ENCODE measurements around the gene LTA4H.
A peak's percentile ranks its signal among the peaks of the same experiment; 100 is the strongest.
"Not testable (repeated sequence)": the region's sequence is repeated elsewhere in the genome, so short reads cannot be mapped to it uniquely, and the experiment has no call there.

Gene LTA4H

DNA sequence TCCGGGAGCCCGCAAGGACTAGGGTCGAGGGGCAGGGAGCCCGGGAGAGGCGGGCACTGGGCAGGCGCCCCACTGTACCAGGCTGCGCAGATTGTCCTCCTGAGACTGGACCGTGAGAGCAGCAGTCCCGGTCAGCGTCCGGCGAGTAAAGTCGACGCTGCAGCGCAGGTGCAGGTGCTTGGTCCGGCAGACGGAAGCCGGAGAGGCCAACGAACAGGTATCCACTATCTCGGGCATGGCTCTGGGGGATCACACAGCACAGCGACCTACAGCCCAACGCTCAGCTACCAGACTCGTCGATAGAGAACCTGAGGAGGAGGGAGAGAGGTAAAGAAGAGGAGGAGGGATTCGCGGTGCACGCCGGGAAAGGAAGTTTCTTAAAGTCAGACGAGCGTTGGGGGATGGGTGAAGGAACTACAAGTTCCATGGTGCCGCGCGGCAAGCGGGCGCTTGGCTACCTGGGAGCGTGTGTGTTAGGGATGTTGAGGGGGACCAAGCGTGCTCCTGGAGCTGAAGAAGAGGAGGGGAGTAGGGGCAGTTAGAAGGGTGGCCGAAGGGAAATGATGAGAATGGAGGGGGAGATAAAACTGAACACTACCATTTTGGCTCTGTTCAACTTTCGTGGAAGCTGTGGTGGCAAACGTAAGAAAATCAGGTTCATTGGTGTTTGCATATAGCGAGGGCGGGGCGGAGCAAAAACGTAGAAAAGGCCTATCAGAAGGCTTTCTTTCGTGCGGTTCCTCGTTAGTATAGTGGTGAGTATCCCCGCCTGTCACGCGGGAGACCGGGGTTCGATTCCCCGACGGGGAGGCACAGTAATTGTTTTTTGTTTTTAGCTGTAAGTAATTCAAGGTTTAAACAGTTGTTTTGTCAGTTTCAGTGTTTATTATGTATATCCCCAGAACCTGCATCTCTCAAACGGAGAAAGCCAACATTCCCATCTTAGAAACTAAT is at the start of gene LTA4H:
Gene LTA4H (minus strand): TSS at position 305 of the 954 bp plus-strand sequence. CDS start 68 bp downstream, at position 237.
- DNase-seq (ENCODE audit: low spot score): peak; percentile 98

DNA sequence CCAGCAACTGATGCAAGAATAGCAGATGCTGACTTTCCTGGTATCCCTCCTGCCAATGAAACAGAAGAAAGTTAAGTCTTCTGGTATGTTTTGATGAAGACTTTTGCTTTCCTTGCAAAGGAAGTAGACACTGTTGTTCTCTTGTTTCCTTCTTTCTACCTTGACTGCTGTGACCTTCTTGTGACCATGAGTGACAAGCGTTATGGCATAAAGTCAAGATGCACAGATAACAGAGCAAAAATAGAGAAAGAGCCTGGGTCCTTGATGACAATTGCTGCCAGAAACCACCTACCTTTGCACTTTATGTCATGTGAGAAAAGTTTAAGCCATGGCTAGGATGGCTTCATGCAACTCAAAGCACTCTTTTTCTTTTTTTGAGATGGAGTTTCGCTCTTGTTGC is 49.2 kb upstream of the LTA4H start:
- no peak for DNase-seq (ENCODE audit: low spot score)

DNA sequence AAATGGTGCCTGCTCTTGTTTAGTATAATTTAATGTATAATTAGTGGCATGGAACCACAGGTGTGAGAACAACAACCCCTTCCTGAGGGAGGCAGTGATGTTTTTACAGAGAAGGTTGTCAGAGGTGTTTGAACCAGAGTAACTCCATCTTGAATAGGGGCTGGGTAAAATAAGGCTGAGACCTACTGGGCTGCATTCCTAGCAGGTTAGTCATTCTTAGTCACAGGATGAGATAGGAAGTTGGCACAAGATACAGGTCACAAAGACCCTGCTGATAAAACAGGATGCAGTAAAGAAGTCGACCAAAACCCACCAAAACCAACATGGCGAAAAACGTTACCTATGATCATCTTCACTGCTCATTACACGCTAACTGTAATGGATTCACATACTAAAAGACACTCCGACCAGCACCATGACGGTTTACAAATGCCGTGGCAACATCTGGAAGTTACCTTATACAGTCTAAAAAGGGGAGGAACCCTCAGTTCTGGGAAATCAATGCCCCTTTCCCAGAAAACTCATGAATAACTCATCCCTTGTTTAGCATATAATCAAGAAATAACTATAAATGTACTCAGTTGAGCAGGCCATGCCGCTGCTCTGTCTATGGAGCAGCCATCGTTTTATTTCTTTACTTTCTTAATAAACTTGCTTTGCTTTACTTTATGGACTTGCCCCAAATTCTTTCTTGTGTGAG is 47.8 kb upstream of the LTA4H start:
- no peak for DNase-seq (ENCODE audit: low spot score)

DNA sequence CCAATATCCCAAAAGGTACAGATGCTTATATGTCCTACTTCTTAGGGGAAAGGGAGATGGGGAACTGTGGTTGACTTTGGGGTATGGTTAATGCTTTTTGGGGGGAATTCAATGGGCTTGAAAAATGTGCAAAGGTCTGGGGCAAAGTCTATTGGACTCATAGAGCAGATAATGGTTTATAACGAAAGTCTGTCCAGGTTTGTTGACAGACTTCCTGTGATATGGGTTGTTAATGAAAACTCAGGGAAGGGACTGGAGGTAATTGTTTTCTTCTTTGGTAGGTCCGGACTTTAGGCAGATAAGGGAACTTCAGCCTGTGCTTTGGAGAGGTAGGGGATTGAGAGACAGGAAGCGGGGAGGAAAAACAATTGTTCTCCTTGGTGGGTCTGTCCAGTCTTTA is 46.2 kb upstream of the LTA4H start:
- no peak for DNase-seq (ENCODE audit: low spot score)

DNA sequence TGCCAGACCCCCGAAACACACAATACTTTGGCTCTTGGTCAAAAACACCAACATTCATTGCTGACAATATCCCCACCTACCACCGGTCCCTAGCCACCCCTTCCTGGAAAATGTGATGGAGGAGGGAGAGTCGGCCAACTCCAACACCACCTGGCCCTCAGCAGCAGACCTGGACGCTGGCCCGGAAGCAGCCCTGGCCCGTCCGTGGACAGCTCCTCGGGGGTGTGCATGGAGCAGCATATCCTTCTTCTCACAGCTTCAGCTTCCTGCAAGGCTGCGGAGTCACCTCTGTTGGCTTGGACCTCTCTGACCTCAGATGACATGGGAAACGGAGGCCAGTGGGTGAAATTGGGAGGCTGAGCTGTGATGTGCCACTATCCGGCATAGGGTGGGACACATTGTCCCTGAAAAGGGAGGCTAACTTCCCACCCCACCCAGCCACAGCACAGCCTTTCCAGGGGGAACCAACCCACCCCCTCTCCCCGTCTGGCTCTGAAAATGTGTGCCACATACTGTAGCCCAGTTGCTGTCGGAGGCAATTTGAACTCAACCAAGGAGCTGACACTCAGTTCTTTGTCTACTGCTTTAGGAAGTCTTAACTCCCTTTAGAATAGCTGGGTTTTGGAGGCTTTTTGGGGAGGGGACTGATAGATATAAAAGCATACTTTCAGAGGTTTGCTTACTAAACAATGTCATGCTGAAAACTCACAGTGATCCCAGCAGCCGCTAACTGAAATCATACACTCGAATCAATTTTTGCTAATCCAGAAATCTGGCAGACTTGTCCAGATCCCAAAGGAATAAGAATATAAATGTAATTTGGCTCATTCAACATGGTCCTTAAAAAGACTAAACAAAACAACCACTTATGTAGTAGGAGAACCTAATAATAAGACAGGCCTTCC is 43.1 kb upstream of the LTA4H start:
- DNase-seq (ENCODE audit: low spot score): no peak

DNA sequence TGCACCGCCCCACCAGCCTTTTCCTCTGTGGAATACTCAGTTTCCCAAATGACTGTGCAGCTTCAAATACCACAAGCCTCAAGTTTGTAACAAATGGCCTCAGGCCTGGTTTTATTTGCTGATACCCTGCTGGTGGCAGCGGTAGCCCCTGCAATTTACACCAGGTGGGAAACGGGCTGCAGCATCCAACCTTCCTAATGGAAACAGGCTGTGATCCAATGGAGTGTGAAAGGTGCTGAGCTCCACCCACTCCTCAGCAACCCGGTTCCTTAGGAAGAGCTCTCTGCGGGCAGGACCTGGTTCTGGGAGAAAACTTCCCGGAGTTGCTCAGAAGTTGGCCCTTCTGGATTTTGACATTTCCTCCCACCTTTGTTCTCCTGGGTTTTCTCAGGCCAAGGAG is 41.7 kb upstream of the LTA4H start:
- DNase-seq (ENCODE audit: low spot score): no peak

DNA sequence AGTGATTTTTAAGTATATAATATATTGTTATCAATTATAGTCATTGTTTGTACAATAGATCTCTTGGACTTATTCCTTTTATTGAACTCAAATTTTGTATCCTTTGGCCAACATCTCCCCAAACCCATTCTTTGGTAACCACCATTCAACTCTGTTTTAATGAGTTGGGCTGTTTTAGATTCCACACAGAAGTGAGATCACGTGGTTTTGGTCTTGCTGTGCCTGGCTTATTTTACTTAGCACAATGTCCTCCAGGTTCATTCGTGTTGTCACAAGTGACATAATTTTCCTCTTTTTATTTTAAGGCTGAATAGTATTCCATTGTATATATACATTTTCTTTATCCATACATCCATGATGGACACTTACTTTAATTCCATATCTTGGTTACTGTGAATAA is 40.2 kb upstream of the LTA4H start:
- no peak for DNase-seq (ENCODE audit: low spot score)

DNA sequence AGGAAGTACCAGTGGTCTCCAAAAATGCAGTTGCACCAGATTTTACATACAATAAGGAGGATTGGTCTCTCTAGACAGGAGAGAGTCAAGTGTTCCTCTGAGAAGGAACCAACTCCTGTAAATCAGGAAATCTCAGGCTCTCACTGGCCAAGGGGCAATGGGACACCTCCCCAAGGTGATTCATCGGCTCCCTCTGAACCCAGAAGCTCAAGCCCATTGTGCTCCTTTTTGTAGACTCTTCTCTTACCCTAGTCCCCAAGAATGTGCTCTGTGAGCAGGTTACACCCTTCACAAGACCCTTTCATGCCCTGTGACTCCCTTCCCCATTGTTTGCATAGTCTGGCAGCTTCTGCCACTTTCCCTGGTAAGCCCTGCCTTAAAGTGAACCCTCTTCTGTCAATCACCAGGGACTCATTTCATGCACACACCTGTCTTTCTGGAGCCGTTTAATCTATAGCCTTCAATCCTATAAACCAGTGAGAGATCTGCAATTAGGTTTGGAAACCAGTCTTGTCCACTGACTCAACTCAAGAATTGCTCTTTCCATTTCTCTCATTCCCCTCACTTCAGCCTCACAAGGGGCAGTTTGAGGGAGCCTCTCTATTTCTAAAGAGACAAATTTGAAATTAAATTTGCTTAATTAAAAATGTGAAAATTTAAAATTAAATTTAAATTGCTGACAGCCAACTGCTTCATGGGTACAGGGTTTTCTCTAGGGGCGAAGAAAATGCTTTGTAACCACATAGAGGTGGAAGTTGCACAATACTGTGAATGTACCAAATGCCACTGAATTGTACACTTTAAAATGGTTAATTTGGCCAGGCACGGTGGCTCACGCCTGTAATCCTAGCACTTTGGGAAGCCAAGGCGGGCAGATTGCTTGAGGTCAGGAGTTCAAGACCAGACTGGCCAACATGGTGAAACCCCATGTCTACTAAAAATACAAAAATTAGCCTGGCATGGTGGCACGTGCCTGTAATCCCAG is 38.3 kb upstream of the LTA4H start:
- no peak for DNase-seq (ENCODE audit: low spot score)

DNA sequence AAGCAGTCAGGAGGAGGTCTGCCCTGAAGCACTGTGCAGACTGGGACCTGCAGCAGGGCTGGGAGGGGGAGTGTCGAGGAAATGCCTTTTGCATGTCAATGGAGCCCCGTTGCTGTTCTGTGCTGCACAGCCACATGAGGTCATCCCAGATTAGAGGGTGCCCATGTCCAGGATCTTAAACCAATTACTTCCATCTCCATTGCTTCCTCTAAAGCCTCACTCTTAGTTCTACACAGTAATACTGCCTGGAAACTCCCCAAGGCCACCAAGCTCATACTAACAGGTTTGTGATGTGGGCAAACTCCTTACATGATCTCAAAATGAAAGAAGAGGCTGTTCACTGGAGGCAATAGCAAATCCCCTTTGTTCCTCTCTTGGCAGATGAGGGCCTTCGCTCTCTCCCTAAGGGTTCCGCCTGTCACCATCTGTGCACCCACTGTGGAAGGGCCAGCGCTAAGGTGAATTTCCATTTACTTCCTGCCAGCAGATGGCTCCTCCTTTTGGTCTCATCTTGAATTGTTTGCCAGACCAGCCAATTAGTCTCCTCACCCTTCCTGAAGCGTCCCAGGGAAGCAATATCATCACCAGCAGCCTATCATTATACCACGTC is 35.4 kb upstream of the LTA4H start:
- DNase-seq (ENCODE audit: low spot score): no peak

DNA sequence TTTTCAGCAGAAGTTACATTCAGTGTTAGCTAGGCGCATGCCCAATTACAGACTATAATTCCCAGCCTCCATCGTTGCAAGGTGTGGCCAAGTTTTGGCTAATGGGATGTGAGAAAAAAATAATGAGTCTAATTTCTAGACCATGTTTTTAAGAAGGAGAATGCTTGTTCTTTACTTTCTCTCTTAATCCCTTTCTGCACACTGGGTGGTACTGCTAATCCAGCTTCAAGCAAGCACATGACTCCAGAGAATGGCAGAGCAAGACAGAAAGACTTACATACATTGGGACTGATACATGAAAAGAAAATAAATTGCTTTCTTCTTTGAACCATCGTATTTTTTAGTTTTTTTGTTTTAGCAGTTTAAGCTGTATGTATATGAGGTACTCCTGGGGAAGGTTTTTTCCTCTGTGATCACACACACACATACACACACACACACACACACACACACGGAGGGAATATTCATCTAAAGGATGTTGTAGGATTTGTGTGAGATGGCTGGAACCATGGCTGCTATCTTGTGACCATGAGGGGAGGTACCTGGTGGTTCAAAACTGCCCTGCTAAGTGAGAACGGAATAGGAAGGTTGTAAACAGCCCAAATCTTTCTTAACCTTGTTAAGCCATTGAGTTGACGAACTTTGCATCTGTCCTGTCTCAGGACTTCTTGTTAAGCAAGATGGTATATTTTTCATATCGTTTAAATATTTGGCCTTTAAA is 34.3 kb upstream of the LTA4H start:
- DNase-seq (ENCODE audit: low spot score): no peak

DNA sequence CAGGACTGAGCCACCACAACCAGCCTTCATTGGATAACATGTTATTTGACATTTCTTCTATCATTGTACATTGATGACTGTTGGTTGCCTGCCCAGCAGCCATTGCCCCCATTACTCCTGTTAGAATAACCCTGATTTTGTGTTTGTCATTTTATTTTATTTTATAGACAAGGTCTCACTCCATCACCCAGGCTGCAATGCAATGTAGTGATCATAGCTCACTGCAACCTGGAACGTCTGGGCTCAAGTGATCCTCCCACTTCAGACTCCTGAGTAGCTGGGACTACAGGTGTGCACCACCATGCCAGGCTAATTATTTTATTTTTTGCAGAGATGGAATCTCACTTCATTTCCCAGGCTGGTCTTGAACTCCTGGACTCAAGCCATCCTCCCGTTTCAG is 33.2 kb upstream of the LTA4H start:
- DNase-seq (ENCODE audit: low spot score): no peak

DNA sequence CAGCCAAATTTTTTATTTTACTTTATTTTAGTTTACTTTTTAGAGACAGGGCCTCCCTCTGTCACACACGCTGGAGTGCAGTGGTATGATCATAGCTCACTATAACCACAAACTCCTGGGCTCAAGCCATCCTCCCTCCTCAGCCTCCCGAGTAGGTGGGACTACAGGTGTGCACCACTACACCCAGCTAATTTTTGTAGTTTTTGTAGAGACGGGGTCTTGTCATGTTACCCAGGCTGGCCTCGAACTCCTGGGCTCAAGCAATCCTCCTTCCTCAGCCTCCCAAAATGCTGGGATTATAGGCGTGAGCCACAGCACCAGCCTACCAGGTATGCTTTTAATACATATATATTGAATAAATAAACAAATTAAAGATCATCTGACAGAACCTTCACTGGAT is 32.7 kb upstream of the LTA4H start:
- DNase-seq (ENCODE audit: low spot score): no peak

DNA sequence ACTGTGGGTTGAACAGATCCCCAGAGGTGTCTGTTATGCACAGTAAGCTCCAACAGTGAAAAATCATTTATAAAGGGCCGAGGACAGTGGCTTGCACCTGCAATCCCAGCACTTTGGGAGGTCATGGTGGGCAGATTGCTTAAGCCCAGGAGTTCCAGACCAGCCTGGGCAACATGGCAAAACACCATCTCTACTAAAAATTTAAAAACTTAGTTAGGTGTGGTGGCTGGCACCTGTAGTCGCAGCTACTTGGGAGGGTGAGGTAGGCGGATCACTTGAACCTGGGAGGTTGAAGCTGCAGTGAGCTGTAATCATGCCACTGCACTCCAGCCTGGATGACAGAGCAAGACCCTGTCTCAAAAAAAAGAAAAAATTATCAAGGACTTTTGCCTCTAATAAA is 30.4 kb upstream of the LTA4H start:
- not testable (repeated sequence) for DNase-seq (ENCODE audit: low spot score)

DNA sequence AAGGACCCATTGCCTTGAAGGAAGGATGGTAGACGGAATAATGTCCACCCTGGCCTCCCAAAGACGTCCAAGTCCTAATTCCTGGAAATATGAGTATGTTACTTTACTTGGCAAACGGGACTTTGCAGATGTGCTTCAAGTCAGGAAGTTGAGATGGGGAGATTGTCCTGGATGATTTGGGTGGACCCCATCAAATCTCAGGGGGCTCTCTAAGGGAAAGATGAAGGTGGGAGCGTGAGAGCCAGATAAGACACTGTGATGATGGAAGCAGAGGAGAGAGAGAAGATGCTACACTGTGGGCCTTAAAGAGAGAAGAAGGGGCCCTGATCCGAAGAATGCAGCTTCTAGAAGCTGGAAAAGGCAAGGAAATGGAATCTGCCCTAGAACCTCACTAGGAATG is 29.6 kb upstream of the LTA4H start:
- DNase-seq (ENCODE audit: low spot score): no peak

DNA sequence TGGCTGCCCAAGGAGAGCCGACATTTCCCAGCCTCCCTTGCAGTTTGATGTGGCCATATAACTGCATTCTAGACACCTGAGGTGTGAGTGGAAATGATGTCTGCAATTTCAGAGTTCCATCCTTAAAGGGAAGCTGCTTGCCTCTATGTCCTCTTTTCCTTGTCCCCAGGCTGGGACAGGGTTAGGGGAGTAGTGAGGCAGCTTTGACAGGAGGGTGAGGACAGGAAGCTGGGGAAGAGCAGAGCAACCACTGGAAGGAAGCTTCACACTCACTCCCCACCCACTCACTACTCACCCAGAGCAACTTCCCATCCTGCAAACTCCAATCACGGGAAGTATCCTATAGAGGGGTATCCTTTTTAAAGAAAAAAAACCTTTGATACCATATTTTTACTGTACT is 28.9 kb upstream of the LTA4H start:
- DNase-seq (ENCODE audit: low spot score): no peak

DNA sequence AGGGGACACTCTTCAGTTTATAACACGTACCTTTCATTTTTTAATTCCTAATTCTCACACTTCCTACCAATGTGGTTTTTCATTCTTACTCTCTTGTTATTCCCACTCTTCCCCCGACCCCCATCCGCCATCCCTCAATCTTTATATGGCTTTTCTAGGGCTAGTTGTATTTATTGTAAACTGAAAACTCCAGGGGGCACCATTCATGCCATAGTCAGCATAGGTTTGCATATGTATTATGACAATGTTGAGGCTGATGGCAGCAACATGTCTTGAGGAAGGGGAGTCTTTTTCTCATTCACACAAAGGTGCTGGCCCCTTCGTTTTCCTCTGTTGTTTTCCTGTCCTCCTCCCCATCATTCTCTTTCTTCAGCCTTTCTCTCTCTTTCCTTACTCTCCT is 27.7 kb upstream of the LTA4H start:
- no peak for DNase-seq (ENCODE audit: low spot score)

DNA sequence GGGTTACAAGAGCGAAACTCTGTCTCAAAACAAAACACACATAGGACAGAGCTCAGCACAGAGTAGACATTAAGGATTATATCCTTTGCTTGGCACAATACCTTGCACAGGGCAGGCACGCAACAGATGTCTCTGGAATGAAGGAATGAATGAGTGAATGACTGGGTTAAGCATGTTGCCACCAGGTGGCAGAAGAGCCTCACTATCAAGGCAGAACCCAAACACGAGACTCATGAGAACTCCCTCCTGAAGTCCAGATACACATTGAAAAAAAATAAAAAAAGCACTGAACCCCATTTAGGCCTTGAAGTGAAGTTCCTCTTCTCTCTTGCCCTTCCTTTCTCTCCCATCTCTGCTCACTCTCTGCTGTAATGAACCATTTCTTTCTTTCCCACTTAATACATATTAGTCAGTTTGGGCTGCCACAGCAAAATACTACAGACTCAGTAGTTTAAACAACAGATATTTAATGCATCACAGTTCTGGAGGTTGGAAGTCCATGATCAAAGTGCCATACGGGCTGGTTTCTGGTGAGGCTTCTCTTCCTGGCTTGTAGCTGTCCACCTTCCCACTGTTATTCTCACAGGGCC is 26.6 kb upstream of the LTA4H start:
- peak; percentile 65 for DNase-seq (ENCODE audit: low spot score)

DNA sequence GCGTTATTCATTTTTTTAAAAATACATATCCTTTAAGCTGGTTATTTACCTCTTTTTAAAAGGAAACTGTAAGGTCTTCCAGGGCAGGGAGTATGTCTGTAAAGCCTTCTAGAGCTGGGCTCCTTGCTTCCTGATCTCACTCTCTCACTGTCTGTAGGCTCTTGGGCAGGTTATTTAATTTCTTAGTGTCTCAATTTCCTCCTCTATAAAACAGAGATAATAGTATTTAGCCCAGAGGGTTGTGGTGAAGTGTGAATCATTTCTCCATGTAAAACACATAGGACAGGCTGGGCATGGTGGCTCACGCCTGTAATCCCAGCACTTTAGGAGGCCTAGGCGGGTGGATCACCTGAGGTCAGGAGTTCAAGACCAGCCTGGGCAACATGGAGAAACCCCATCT is 25.9 kb upstream of the LTA4H start:
- no peak for DNase-seq (ENCODE audit: low spot score)

DNA sequence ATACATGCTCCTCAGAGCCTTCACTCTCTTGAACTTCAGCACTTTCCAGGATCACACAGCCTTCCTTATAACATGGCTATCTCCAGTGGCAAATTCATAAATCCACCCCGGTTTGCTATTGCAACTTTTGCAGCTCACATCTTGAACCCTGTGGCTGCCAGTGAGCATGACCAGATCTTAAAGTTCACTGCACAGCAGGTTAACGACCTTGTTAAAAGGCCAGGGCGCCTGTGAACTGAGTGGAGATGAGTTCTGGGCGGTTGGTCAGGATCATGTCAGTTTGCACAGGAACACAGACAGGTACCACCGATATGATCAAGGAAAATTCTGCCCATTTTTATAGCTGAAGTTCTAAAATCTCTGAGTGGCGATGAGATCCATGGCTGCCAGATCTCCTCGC is 24.7 kb upstream of the LTA4H start:
- DNase-seq (ENCODE audit: low spot score): no peak
